HepG2 (cell line): ENCODE data around the gene EIF3B. TPM values are rescaled to one million over a fixed set of nuclear protein-coding genes. Genes with fewer than 3 reads are reported as not detected.
A peak's percentile ranks its signal among the peaks of the same experiment; 100 is the strongest.

Experiments used
- ARNT ChIP-seq: fragments of 450-650 bp; IDR thresholded peaks from 2 replicates; pipeline ENCODE4 v1.6.1; 2017
- HMG20A ChIP-seq: IDR thresholded peaks from 2 replicates; pipeline ENCODE4 v1.6.1; 2016; ENCODE audit warnings: borderline replicate concordance
- KIAA2018 ChIP-seq: sonication (generic); formaldehyde crosslinking; IDR thresholded peaks from 2 replicates; pipeline ENCODE4 v1.5.0; 2020; ENCODE audit warnings: mild to moderate bottlenecking, missing genetic modification reagents, borderline replicate concordance
- KLF9 ChIP-seq: IDR thresholded peaks from 2 replicates; pipeline ENCODE4 v1.6.1; 2016; ENCODE audit warnings: low read depth
- MTA3 ChIP-seq: sonication (generic); formaldehyde crosslinking; IDR thresholded peaks from 2 replicates; pipeline ENCODE4 v1.4.0; 2020; ENCODE audit warnings: missing genetic modification reagents
- NFE2L2 ChIP-seq: fragments of 150-350 bp; IDR thresholded peaks from 2 replicates; pipeline ENCODE4 v1.6.1; 2014; ENCODE audit warnings: low read length
- NFYB ChIP-seq: sonication (generic); formaldehyde crosslinking; IDR thresholded peaks from 2 replicates; pipeline ENCODE4 v1.4.0; 2020; ENCODE audit warnings: missing genetic modification reagents
- NRL ChIP-seq: sonication (generic); formaldehyde crosslinking; IDR thresholded peaks from 2 replicates; pipeline ENCODE4 v1.5.0; 2020; ENCODE audit warnings: missing genetic modification reagents, mild to moderate bottlenecking, moderate library complexity, borderline replicate concordance
- PHB2 ChIP-seq: fragments of 450-650 bp; IDR thresholded peaks from 2 replicates; pipeline ENCODE4 v1.6.1; 2018; ENCODE audit not compliant: partially characterized antibody
- RCOR2 ChIP-seq: IDR thresholded peaks from 2 replicates; pipeline ENCODE4 v1.6.1; 2016; ENCODE audit warnings: missing biosample characterization, missing genetic modification reagents
- REL ChIP-seq: sonication (generic); formaldehyde crosslinking; conservative IDR thresholded peaks from 2 replicates; pipeline ENCODE4 v1.8.0; 2022; ENCODE audit warnings: mild to moderate bottlenecking, missing genetic modification reagents, moderate library complexity
- SALL2 ChIP-seq: sonication (generic); formaldehyde crosslinking; IDR thresholded peaks from 2 replicates; pipeline ENCODE4 v1.8.1; 2023; ENCODE audit warnings: mild to moderate bottlenecking, missing genetic modification reagents, inconsistent platforms
- SAP130 ChIP-seq: IDR thresholded peaks from 2 replicates; pipeline ENCODE4 v1.6.1; 2016; ENCODE audit warnings: low read depth
- SIX4 ChIP-seq: sonication (generic); formaldehyde crosslinking; IDR thresholded peaks from 2 replicates; pipeline ENCODE4 v1.4.0; 2020; ENCODE audit warnings: missing genetic modification reagents
- SP1 ChIP-seq, 2 experiments: fragments of 450-650 bp in 1 of 2; sonication (generic) in 1 of 2; formaldehyde crosslinking in 1 of 2; IDR thresholded peaks; 2 replicates each; pipeline versions ENCODE4 v1.4.0 to v1.6.1; 2016 to 2020; ENCODE audit warnings: missing genetic modification reagents in 1 of 2
- TCF7 ChIP-seq: sonication (generic); IDR thresholded peaks from 2 replicates; pipeline ENCODE4 v1.6.1; 2016; ENCODE audit warnings: antibody characterized with exemption, low read depth
- ZNF17 ChIP-seq: sonication (generic); formaldehyde crosslinking; IDR thresholded peaks from 2 replicates; pipeline ENCODE4 v1.5.0; 2020; ENCODE audit warnings: mild to moderate bottlenecking, missing genetic modification reagents
- ZNF230 ChIP-seq: sonication (generic); formaldehyde crosslinking; IDR thresholded peaks from 2 replicates; pipeline ENCODE4 v1.4.0; 2020; ENCODE audit warnings: mild to moderate bottlenecking, missing genetic modification reagents
- ZNF468 ChIP-seq: sonication (generic); formaldehyde crosslinking; IDR thresholded peaks from 2 replicates; pipeline ENCODE4 v1.8.0; 2022; ENCODE audit warnings: mild to moderate bottlenecking, moderate library complexity, missing genetic modification reagents
- ZNF546 ChIP-seq: sonication (generic); formaldehyde crosslinking; conservative IDR thresholded peaks from 2 replicates; pipeline ENCODE4 v1.8.1; 2023; ENCODE audit warnings: mild to moderate bottlenecking, missing genetic modification reagents
- ZNF777 ChIP-seq: sonication (generic); formaldehyde crosslinking; IDR thresholded peaks from 2 replicates; pipeline ENCODE4 v1.4.0; 2020; ENCODE audit warnings: missing genetic modification reagents
- polyA plus RNA-seq, 8 experiments: library from polyadenylated mRNA; depleted of rRNA in 3 of 8; stranded (reverse) in 7 of 8; unstranded in 1 of 8; fragments of >200 nt; fragmentation: Illumina TruSeq in 4 of 8; extraction: Trizol in 4 of 8; gene quantifications; 2 replicates each; pipeline versions ENCODE4 v1.2.1 to v1.2.3, GENCODE V29; 2011 to 2016; ENCODE audit warnings: low read depth in 4 of 8, missing spikeins in 1 of 8, mixed read lengths in 1 of 8; ENCODE audit not compliant: insufficient read depth in 1 of 8
- total RNA-seq, 5 experiments: library from RNA; depleted of rRNA; stranded (reverse); fragments of >200 nt; fragmentation: Illumina TruSeq; extraction: Trizol; gene quantifications; 2 replicates each; pipeline ENCODE4 v1.2.3, GENCODE V29; 2016; ENCODE audit warnings: low read depth in 1 of 5

EIF3B gene
- total and polyA plus RNA-seq, 2 of the 13 experiments (the other 11 are each of a cell fraction or from before 2014, with no cell fraction given), result 92.2 to 241 TPM

- TF ChIP-seq ZNF777 (CRISPR knock-in tag) (peak; percentile 78), RCOR2 (CRISPR knock-in tag) (no peak), ZNF17 (CRISPR knock-in tag) (no peak), MTA3 (CRISPR knock-in tag) (no peak), ARNT (no peak), NFE2L2 (no peak), ZNF546 (CRISPR knock-in tag) (no peak), HMG20A (CRISPR knock-in tag) (no peak), ZNF468 (CRISPR knock-in tag) (no peak), NRL (no peak), ZNF230 (CRISPR knock-in tag) (no peak; the same call in 1 of the 2 replicates), SAP130 (CRISPR knock-in tag) (peak; percentile 89), KLF9 (CRISPR knock-in tag) (no peak), SIX4 (CRISPR knock-in tag) (no peak), KIAA2018 (no peak), PHB2 (no peak), REL (no peak), TCF7 (no peak), SP1 (IDR thresholded peaks at IDR 0.05) (no peak), SP1 (CRISPR knock-in tag; IDR thresholded peaks at IDR 0.05) (peak; percentile 60), NFYB (CRISPR knock-in tag) (no peak), SALL2 (peak; percentile 16)
Observed at GRCh38 chr7:2354186-2354938, at the start of gene EIF3B (continued).
